GM23248 (cell line): ENCODE measurements around the gene LRRC3. TPM values are rescaled to one million over a fixed set of nuclear protein-coding genes. Genes with fewer than 3 reads are reported as not detected.
"Not testable (repeated sequence)": the region's sequence is repeated elsewhere in the genome, so short reads cannot be mapped to it uniquely, and the experiment has no call there.

Source experiments
- DNase-seq: peaks from one replicate; pipeline ENCODE4 v3.0.0-alpha.2; 2015
- H2AFZ ChIP-seq: fragments of 200-600 bp; sonication (generic); 2 replicates; pipeline ENCODE4 v1.6.1; 2016; ENCODE audit warnings: antibody characterized with exemption
- H3F3A ChIP-seq: fragments of 200-600 bp; sonication (generic); 2 replicates; pipeline ENCODE4 v1.6.1; 2016; ENCODE audit warnings: mild to moderate bottlenecking, antibody characterized with exemption, mixed run types; ENCODE audit not compliant: insufficient read depth
- H3K27ac ChIP-seq: fragments of 200-600 bp; sonication (generic); 2 replicates; pipeline ENCODE4 v1.5.1; 2016; ENCODE audit warnings: mild to moderate bottlenecking
- H3K27me3 ChIP-seq: fragments of 200-600 bp; sonication (generic); replicated peaks from 2 replicates; pipeline ENCODE4 v1.6.1; 2016; ENCODE audit warnings: mild to moderate bottlenecking; ENCODE audit not compliant: insufficient read depth
- H3K36me3 ChIP-seq: fragments of 200-600 bp; sonication (generic); 2 replicates; pipeline ENCODE4 v1.6.1; 2016; ENCODE audit warnings: low read depth, mild to moderate bottlenecking
- H3K4me1 ChIP-seq: fragments of 200-600 bp; sonication (generic); 2 replicates; pipeline ENCODE4 v1.6.1; 2016; ENCODE audit warnings: mild to moderate bottlenecking; ENCODE audit not compliant: insufficient read depth
- H3K4me2 ChIP-seq: fragments of 200-600 bp; sonication (generic); one replicate; pipeline ENCODE4 v1.6.1; 2016; ENCODE audit warnings: mild to moderate bottlenecking; ENCODE audit not compliant: unreplicated experiment
- H3K4me3 ChIP-seq: fragments of 200-600 bp; sonication (generic); 2 replicates; pipeline ENCODE4 v1.5.1; 2016; ENCODE audit warnings: mild to moderate bottlenecking
- H3K79me2 ChIP-seq: fragments of 200-600 bp; sonication (generic); 2 replicates; pipeline ENCODE4 v1.6.1; 2016; ENCODE audit warnings: mild to moderate bottlenecking; ENCODE audit not compliant: insufficient read depth
- H3K9ac ChIP-seq: fragments of 200-600 bp; sonication (generic); 2 replicates; pipeline ENCODE4 v1.6.1; 2016; ENCODE audit warnings: mild to moderate bottlenecking
- H3K9me2 ChIP-seq: fragments of 200-600 bp; sonication (generic); 2 replicates; pipeline ENCODE4 v1.6.1; 2016; ENCODE audit warnings: mixed run types, mild to moderate bottlenecking, moderate library complexity; ENCODE audit not compliant: insufficient read depth
- H3K9me3 ChIP-seq: fragments of 200-600 bp; sonication (generic); one replicate; pipeline ENCODE4 v1.6.1; 2017; ENCODE audit warnings: low read depth
- H4K20me1 ChIP-seq: fragments of 200-600 bp; sonication (generic); 2 replicates; pipeline ENCODE4 v1.6.0; 2016; ENCODE audit not compliant: insufficient read depth
- EZH2 ChIP-seq: fragments of 200-600 bp; sonication (generic); IDR thresholded peaks from 2 replicates; pipeline ENCODE4 v1.6.1; 2018; ENCODE audit warnings: antibody characterized with exemption, mild to moderate bottlenecking; ENCODE audit not compliant: insufficient read depth, poor library complexity, severe bottlenecking
- EZH2phosphoT487 ChIP-seq: fragments of 200-600 bp; sonication (generic); IDR thresholded peaks from 2 replicates; pipeline ENCODE4 v1.6.1; 2018; ENCODE audit warnings: antibody characterized with exemption, moderate library complexity, mild to moderate bottlenecking, low read depth; ENCODE audit not compliant: insufficient read depth
- WGBS, 2 experiments: methylation state at CpG; one replicate each; pipeline ENCODE4 v1.1.6; 2015 to 2017; ENCODE audit warnings: low lambda C conversion rate in 2 of 2, low coverage in 1 of 2; ENCODE audit errors: missing lambda C conversion rate in 2 of 2; 5-methylcytosine and 5-hydroxymethylcytosine counted together
- in situ Hi-C: fragments of 300-500 bp; cut with MboI; formaldehyde crosslinking; loops from 2 replicates; pipeline ENCODE4 v1.15.0; 2020
- polyA plus RNA-seq: library from polyadenylated mRNA; unstranded; fragments of >200 nt; fragmentation: Nextera tagmentation; extraction: Ambion mirVana; gene quantifications from 2 replicates; pipeline ENCODE4 v1.2.1, GENCODE V29; 2016
- total RNA-seq: library from RNA; depleted of rRNA; stranded (reverse); fragments of >200 nt; shearing (Covaris generic); gene quantifications from 2 replicates; pipeline ENCODE4 v1.2.3, GENCODE V29; 2014

Gene LRRC3
- total and polyA plus RNA-seq, 2 experiments from 2014 or later: 0.29 to 0.32 TPM

DNA sequence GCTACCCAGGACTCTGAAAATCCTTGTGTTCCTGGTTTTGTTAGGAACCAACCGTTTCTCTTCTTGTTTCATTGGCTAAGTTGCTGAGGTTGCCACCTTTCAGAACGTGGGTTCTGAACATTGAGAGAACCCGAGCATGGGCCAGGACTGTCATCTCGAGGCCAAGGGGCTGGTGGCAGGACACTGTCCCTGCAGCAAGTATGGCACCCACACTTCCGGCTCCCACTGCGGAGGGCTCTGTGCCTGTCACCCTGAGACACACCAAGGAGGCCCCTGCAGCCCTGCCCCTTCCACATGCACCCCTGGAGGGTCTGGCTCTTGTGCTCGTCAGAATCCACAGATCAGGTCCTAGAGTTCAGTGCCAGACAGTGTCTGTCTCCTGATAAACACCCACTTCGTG lies 39.1 kb upstream of the LRRC3 start:
- Histone ChIP-seq H3F3A (no peaks in the 10 kb centered on the region), H3K9ac (no peak overlapping the region), H3K79me2 (no peaks in the 10 kb centered on the region), H3K27ac (no peak overlapping the region), H3K4me1 (no peaks in the 10 kb centered on the region), H2AFZ (no peak overlapping the region), H3K27me3 (no peaks in the 10 kb centered on the region; the same call in 1 of the 2 replicates), H3K9me2 (no peaks in the 10 kb centered on the region), H3K4me3 (no peak overlapping the region), H3K4me2 (no peak overlapping the region), H3K9me3 (no peaks in the 10 kb centered on the region), H4K20me1 (no peaks in the 10 kb centered on the region), H3K36me3 (no peaks in the 10 kb centered on the region)
- in situ Hi-C loops: loop anchor here (10.0 kb wide), 1 partner anchor 59 kb away; no protein-coding TSS in a partner anchor
- TF ChIP-seq EZH2 (no peak), EZH2phosphoT487 (no peak)
- no peak for DNase-seq
- WGBS, 2 experiments: 32 to 33% methylated on average over 8 of the region's 8 CpGs

DNA sequence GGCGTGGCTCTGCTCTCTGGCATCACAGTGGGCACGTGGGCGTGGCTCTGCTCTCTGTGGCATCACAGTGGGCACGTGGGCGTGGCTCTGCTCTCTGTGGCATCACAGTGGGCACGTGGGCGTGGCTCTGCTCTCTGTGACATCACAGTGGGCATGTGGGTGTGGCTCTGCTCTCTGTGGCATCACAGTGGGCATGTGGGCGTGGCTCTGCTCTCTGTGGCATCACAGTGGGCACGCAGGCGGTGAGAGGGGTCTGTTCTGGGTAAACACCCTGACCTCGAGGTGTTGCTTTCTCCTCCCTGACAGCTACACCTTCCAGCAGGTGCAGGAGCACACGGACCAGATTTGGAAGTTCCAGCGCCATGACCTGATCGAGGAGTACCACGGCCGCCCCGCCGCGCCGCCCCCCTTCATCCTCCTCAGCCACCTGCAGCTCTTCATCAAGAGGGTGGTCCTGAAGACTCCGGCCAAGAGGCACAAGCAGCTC lies 37.6 kb upstream of the LRRC3 start:
- H3K36me3 ChIP-seq, H3K27ac ChIP-seq, H3K4me1 ChIP-seq, H3K4me2 ChIP-seq, H3K27me3 ChIP-seq, DNase-seq, H3K9me2 ChIP-seq, H3K9me3 ChIP-seq, H3K79me2 ChIP-seq, H4K20me1 ChIP-seq, H3K4me3 ChIP-seq, H3F3A ChIP-seq, H2AFZ ChIP-seq, H3K9ac ChIP-seq: not testable (repeated sequence)
- WGBS, 2 experiments: 67 to 81% methylated on average over 6 to 21 of the region's 21 CpGs
- in situ Hi-C loops: loop anchor here (10.0 kb wide), 1 partner anchor 57 kb away; no protein-coding TSS in a partner anchor

DNA sequence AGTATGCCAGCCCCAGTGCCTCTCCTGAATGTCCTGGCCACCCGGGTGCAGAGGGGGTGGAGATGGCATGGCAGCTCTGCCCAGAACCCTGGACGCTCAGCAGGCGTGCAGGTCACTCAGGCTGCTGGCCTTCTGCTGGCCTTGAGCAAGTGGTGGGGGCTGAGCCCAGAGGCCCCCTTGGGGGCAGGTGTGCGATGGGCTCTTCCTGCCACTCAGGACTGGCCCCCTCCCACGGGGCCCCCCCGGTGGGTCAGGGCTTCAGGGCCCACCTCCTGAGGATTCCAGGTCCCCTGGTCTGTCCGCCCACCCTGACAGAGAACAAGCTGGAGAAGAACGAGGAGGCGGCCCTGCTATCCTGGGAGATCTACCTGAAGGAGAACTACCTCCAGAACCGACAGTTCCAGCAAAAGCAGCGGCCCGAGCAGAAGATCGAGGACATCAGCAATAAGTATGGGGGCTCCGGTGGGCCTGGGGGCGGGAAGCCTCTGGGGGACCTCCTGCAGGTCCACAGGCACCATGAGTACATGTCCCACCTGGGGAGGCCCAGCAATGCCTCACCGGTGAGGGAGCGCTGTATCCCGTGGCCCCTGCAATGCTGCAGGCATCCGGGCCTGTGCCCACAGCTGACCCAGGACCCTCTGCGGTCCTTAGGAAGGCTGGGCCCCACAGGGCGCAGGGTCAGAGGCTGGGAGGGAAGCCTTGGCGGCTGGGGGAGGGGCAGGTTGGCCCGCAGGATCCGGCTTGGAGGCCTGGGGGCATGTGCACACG lies 37.0 kb upstream of the LRRC3 start:
- Histone ChIP-seq H3K27ac (no peak overlapping the region), H3F3A (no peaks in the 10 kb centered on the region), H3K4me1 (no peaks in the 10 kb centered on the region), H3K36me3 (no peaks in the 10 kb centered on the region), H2AFZ (no peak overlapping the region), H3K9me2 (no peaks in the 10 kb centered on the region), H3K4me2 (no peak overlapping the region), H3K79me2 (no peaks in the 10 kb centered on the region), H4K20me1 (no peaks in the 10 kb centered on the region), H3K9me3 (no peaks in the 10 kb centered on the region), H3K4me3 (no peak overlapping the region), H3K27me3 (no peaks in the 10 kb centered on the region; the same call in 1 of the 2 replicates), H3K9ac (no peak overlapping the region)
- WGBS, 2 experiments: 57 to 65% methylated on average over 22 to 23 of the region's 25 CpGs
- in situ Hi-C loops: loop anchor here (10.0 kb wide), 1 partner anchor 57 kb away; no protein-coding TSS in a partner anchor
- DNase-seq: no peak
- TF ChIP-seq EZH2 (no peak), EZH2phosphoT487 (no peak)

DNA sequence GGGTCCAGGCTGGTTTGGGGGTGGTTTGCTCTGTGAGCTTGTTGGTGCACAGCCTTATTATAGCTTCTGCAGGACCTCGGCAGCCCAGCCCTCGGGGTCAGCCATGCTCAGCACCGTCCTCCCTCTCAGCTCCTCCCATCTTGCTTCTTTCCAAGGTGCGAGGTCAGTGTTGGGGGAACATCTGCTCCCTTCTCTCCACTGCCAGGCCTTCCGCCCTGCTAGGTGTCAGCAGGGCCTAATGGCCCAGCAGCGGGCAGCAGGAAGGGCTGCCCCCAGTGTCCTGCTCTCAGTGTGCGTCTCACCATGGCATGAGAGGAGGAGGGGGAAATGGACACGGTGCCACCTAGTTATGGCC lies 36.5 kb upstream of the LRRC3 start:
- in situ Hi-C loops: loop anchor here (10.0 kb wide), 1 partner anchor 56 kb away; no protein-coding TSS in a partner anchor

More for the DNA sequence above, 36.5 kb upstream of the LRRC3 start:
- no peak for DNase-seq
- no peak overlapping the region for H3K4me3 ChIP-seq
- H3K27me3 ChIP-seq: no peaks in the 10 kb centered on the region; the same call in 1 of the 2 replicates
- H3K79me2 ChIP-seq: no peaks in the 10 kb centered on the region
- H3K4me1 ChIP-seq: no peaks in the 10 kb centered on the region
- no peak overlapping the region for H2AFZ ChIP-seq
- no peak overlapping the region for H3K9ac ChIP-seq
- no peak for TF ChIP-seq EZH2phosphoT487
- no peak for TF ChIP-seq EZH2
- no peaks in the 10 kb centered on the region for H3F3A ChIP-seq
- no peaks in the 10 kb centered on the region for H3K36me3 ChIP-seq
- no peak overlapping the region for H3K4me2 ChIP-seq
- WGBS, 2 experiments: 63 to 72% methylated on average over 8 of the region's 8 CpGs
- H3K9me2 ChIP-seq: no peaks in the 10 kb centered on the region
- no peaks in the 10 kb centered on the region for H3K9me3 ChIP-seq
- no peaks in the 10 kb centered on the region for H4K20me1 ChIP-seq
- no peak overlapping the region for H3K27ac ChIP-seq
